NOMO-1 (cell line): ENCODE data around the gene CACNA2D2.
A peak's percentile ranks its signal among the peaks of the same experiment; 100 is the strongest.

Source experiments
- DNase-seq, 2 experiments: peaks; one replicate each; lab custom pipeline; 2025; ENCODE audit not compliant: unreplicated experiment in 2 of 2; lab: John Stamatoyannopoulos, UW

CACNA2D2 gene

DNA sequence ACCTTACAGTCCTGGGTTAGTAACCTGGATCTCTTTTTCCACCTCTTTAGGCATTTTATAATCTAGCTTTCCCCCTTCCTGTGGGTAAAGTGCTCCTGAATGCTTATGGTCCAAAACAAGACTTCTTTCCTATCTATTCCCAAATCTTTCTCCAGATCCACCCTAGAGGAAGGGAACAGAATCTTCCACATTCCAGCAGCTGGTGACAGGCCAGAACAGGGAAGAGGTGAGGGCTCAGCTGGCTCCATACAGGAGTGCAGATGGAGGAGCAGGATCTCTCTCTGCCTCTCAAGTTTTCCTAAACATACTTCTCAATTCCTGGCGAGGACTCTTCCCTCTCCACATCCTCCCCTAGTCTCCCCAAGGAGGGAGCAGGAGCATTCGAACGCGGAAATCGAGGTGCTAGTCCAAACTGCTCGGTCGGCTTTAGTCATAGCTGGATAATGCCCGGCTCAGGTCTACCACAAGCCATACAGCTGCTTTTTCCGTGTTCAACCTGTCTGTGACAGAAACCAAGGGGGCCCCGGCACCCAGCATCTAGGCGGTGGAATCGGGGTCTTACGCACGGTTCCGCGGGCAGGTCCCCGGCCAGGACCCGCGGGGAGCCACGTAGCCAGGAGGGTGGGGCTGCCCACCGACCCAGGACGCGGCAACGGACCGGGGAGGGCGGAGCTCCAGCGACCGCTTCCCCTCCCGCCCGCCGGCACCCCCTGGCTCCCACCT lies 166.8 kb downstream of the CACNA2D2 start:
- no peak for DNase-seq

- no peak for DNase-seq
Measured at GRCh38 chr3:50334339-50335075, 168.9 kb downstream of the CACNA2D2 start.

DNA sequence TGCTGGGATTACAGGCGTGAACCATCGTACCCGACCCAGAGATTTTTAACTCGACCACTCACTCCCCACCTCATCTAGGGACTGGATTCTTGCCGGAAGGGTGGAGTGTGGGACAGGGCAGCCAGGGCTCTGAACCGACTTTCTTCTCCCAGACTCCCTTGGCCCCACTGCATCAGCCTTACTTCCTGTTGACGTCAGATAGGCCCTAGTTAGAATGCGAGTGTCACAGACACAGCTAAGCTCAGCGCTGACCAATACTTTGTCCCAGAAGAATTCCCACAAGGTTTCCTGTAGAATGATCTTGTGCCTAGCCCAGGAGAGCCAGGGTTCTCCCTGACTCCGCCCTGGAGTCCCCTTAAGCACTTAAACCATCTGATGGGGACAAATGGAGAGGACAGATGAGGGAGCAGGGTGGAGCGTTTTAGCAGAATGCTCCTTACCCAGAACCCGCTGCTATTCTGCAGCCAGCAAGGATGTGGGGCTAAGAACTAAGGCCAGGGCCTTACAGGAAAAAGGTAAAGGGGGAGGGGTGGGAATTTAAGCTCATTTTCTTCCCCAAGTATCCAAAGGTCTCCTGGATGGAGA lies 169.6 kb downstream of the CACNA2D2 start:
- DNase-seq: no peak

GRCh38 chr3:50331364-50331907 lies 172.0 kb downstream of the CACNA2D2 start:
- DNase-seq: no peak

GRCh38 chr3:50330330-50330729 lies 173.1 kb downstream of the CACNA2D2 start:
- DNase-seq: no peak

GRCh38 chr3:50327943-50328691 lies 175.3 kb downstream of the CACNA2D2 start, which contains the start of gene TUSC2:
Gene TUSC2 (minus strand): TSS chr3:50328223. CDS start chr3:50328099, 124 bp downstream.
- DNase-seq: peak; percentile 94

DNA sequence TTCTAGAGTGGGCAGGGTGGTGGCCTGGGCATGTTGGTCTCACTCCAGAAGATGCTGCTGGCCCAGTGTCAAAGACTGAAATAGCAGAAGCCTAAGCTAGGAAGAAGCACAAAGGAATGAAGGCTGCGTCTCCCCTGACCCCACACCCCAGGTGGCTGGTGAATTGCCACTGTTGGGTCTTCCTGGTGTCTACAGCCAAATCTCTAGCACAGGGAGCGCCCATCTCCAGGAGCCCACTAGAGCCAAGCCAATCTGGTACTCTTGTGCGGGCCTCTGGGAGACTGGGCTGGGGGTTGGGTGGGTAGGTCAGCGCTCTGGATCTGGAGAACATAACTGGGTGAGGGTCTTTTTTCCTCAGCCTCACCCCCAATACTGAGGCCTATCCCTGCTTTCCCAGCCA lies 176.3 kb downstream of the CACNA2D2 start:
- no peak for DNase-seq

GRCh38 chr3:50326182-50326541 lies 177.3 kb downstream of the CACNA2D2 start:
- DNase-seq: no peak

DNA sequence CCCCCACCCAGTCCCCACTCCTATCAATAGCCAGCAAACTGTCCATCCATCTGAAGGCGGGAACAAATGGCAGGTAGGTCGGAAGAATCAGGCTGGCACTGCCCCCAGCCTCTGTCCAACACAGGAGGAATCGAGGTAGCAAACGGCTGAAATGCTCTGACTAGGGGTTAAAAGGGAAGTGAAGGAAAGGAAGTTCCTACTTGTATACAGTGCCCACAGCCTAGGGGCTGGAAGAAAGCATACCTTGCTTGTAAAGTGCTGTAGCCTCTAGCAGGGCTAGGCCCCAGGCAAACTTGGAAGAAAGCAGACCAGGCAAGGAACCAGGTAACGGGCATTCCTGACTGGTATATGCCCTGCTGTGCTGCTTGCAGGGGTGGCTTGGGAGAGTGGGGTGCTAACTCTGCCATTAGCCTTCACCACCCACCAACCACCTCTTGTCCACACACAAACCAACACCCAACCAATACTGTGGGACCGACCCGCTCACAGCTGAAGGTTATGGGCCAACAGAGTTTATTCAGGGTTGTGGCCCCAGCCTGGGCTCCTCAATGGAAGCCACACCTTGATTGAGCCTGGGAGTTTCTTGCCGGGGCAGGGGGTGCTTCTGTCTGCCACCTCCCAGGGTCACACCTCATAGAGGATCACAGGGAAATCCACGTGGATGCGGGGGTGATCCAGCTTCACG lies 177.8 kb downstream of the CACNA2D2 start:
- DNase-seq: no peak

- DNase-seq: no peak
Measured at GRCh38 chr3:50325113-50325480, 178.3 kb downstream of the CACNA2D2 start.

GRCh38 chr3:50324351-50325112 lies 178.9 kb downstream of the CACNA2D2 start:
- peak; percentile 4 to 52 for DNase-seq

DNA sequence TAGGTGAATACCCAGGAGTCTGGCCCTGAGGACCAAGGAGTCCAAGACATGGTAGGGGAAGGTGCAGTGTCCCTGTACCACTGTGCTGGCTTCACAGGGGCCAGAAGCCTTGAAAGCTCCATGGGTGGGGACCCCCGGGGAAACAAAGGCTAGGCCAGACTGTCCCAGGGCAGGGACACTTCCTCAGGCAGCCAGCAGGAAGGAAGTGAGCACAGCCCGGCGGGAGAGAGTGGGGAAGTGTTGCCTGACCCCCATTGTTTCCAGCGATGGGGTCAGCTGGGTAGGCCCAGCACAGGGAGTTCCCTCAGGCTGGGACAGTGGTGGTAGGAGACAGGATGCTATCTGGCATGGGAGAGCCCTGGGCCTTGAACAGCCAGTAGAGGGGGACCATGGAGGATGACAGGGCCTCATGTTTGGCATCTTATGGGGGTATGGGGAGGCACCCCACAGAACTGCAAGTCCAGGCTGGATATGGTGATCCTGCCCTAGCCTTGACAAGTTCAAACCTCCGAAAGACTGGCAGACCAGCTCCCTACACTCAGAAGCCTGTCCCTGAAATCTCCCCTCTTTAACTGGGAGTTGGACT lies 179.7 kb downstream of the CACNA2D2 start:
- DNase-seq: no peak

- no peak for DNase-seq
Measured at GRCh38 chr3:50323092-50323600, 180.3 kb downstream of the CACNA2D2 start.

- DNase-seq: no peak
Measured at GRCh38 chr3:50322386-50323091, 180.9 kb downstream of the CACNA2D2 start, which contains the start of gene HYAL2. Gene HYAL2 (minus strand): TSS chr3:50322745. CDS start chr3:50320489, 2,256 bp downstream.

DNA sequence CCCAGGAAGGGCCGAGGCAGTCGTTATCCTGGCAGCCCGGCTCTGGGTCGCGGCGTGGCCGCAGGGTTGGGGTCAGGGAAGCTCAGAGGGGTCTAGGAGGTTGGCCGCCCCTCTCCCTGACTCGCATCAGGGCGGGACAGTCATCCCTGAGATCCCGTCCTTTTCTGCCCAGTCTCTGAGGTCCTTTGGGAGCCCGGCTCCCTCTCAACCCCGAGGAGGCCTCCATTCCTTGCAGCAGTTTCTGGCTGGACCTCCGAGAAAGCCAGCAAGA lies 181.4 kb downstream of the CACNA2D2 start:
- DNase-seq: no peak

- DNase-seq: peak; percentile 84 to 90
Measured at GRCh38 chr3:50321336-50322114, 181.9 kb downstream of the CACNA2D2 start.

DNA sequence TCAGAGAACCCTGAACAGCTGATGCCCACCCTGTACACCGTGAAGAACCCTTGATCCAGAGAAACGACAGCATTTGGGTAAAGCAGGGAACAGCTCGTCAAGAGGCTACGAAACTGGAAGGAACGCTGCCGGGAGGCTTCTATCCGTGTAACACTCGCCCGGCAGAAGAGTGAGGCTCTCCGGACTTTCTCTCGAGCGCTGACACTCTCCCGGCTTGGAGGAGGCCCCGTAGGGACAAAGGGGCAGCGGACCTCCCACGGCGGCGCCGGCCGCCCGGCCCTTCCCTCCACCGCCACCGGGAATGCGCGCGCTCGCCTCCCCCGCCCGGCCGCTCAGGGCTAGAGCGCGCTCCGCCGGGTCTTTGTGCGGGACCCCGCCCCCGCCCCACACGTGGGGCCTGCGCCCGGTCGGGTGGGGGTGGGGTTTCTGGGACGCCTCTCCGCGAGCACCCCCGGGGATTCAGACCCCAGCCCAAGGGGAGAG lies 182.5 kb downstream of the CACNA2D2 start:
- peak; percentile 43 to 49 for DNase-seq
